ENCODE measurements around the gene PIK3C3.

The PIK3C3 gene

GRCh38 chr18:41938445-41938844 lies 16.6 kb upstream of the PIK3C3 start:
- TF ChIP-seq RAD21 (IDR thresholded peaks at IDR 0.05; ENCODE audit: low read depth), result no peak

DNA sequence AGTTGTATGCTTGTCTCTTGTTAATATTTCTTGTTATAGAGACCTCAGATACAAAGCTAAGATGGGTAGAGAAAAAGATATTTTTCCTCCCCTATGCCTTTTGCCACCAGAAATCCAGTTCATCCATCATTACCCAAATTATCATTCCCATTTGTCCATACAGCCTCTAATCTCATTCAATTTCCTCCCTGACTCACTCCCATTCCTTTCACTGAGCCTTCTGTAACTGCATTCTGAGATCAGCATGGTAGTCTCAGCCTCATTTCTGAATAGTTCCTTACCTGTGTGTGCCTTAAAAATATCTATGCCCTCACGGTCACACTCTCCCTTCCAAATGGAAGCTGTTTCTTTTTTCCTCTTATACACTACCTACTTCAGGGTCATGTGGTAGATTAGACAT lies 15.7 kb upstream of the PIK3C3 start:
- TF ChIP-seq RAD21 (IDR thresholded peaks at IDR 0.05; ENCODE audit: low read depth) (no peak), FOXM1 (IDR thresholded peaks at IDR 0.05; ENCODE audit: borderline replicate concordance, low read depth) (no peak), EP300 (IDR thresholded peaks at IDR 0.05; ENCODE audit: borderline replicate concordance) (no peak), EGR1 (IDR thresholded peaks at IDR 0.05) (no peak), REST (IDR thresholded peaks at IDR 0.05; ENCODE audit: low read depth) (no peak)
- TF ChIP-seq, protein P1, sequence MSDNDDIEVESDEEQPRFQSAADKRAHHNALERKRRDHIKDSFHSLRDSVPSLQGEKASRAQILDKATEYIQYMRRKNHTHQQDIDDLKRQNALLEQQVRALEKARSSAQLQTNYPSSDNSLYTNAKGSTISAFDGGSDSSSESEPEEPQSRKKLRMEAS (IDR thresholded peaks at IDR 0.05), result no peak

DNA sequence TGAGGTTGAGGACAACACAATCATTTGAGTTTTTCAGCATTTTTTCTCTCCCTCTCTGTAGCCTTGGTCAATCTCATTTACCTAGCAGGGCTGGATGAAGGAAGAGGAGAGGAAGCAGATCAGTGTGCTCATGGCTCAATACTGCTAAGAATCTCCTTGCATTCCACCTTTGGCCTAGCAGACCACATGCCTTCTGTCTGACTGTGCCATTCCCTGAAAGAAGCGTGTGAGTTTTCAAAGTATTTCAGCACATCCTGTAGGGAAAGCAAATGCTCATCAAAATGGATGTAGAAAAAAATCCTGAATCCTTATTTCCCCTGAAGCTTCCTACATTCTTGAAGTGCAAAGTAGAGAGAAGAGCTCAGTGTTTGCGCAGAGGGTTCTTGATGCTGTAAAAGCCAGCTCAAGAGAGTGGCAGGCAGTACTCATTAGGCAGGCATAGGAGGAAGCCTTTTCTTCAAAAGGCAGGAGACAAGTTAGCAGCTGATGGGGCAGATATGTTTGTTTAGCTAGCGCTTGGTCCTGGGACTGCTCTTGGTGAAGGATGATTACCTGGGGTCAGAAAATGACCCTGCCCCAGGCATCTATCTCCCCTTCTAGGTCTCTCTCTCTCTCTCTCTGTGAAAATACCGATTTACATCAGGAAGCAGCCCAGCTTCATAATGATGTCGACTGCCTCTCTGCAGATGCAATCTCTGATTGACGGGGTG lies 14.4 kb upstream of the PIK3C3 start:
- TF ChIP-seq YY1 (IDR thresholded peaks at IDR 0.05; ENCODE audit: low read depth), result no peak
- TF ChIP-seq RAD21 (IDR thresholded peaks at IDR 0.05; ENCODE audit: low read depth), result no peak
- TF ChIP-seq, protein P1 (IDR thresholded peaks at IDR 0.05), result no peak
- TF ChIP-seq REST (IDR thresholded peaks at IDR 0.05; ENCODE audit: low read depth), result no peak

- TF ChIP-seq FOXM1 (IDR thresholded peaks at IDR 0.05; ENCODE audit: borderline replicate concordance, low read depth) (no peak), REST (IDR thresholded peaks at IDR 0.05; ENCODE audit: low read depth) (no peak), YY1 (IDR thresholded peaks at IDR 0.05; ENCODE audit: low read depth) (no peak), TEAD4 (IDR thresholded peaks at IDR 0.05) (no peak), TCF12 (IDR thresholded peaks at IDR 0.05; ENCODE audit: low read depth) (no peak), RAD21 (IDR thresholded peaks at IDR 0.05; ENCODE audit: low read depth) (no peak), USF1 (IDR thresholded peaks at IDR 0.05) (no peak), CREB1 (IDR thresholded peaks at IDR 0.05; ENCODE audit: low read depth) (no peak), ZBTB7A (IDR thresholded peaks at IDR 0.05; ENCODE audit: low read depth) (no peak)
- TF ChIP-seq, protein P1 (IDR thresholded peaks at IDR 0.05), result no peak
Measured at GRCh38 chr18:41942254-41942653, 12.8 kb upstream of the PIK3C3 start.

GRCh38 chr18:41948544-41949110 lies 6.4 kb upstream of the PIK3C3 start:
- TF ChIP-seq USF1 (IDR thresholded peaks at IDR 0.05), result no peak
- no peak for TF ChIP-seq YY1 (IDR thresholded peaks at IDR 0.05; ENCODE audit: low read depth)
- TF ChIP-seq, protein P1 (IDR thresholded peaks at IDR 0.05), result no peak
- TF ChIP-seq CEBPB (IDR thresholded peaks at IDR 0.05), result no peak
- TF ChIP-seq RAD21 (IDR thresholded peaks at IDR 0.05; ENCODE audit: low read depth), result no peak
- TF ChIP-seq TEAD4 (IDR thresholded peaks at IDR 0.05), result no peak
- TF ChIP-seq FOXM1 (IDR thresholded peaks at IDR 0.05; ENCODE audit: borderline replicate concordance, low read depth), result no peak
- no peak for TF ChIP-seq EP300 (IDR thresholded peaks at IDR 0.05; ENCODE audit: borderline replicate concordance)
- TF ChIP-seq ZBTB7A (IDR thresholded peaks at IDR 0.05; ENCODE audit: low read depth), result no peak
- no peak for TF ChIP-seq TCF12 (IDR thresholded peaks at IDR 0.05; ENCODE audit: low read depth)
- no peak for TF ChIP-seq NFIC (IDR thresholded peaks at IDR 0.05)
- TF ChIP-seq CREB1 (IDR thresholded peaks at IDR 0.05; ENCODE audit: low read depth), result no peak
- no peak for TF ChIP-seq EGR1 (IDR thresholded peaks at IDR 0.05)
- TF ChIP-seq TAF1 (IDR thresholded peaks at IDR 0.05; ENCODE audit: low read depth), result no peak
